ENCODE data around the gene F2R.
"Not testable (repeated sequence)": the region's sequence is repeated elsewhere in the genome, so short reads cannot be mapped to it uniquely, and the experiment has no call there.

The F2R gene

DNA sequence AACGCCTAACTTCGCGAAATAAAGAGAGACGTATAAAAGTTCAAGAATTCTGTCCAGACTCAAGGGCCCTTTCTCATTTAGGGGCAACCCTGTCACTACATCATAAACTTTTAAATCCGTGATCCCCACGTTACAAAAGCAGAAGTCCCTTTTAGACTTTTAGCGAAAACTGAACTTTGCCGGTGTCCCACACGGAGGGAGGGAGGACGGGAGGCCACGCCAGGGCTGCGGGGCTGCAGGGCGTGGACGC, 515 bp upstream of the F2R start:
- in situ Hi-C loops (cut with HindIII; ENCODE audit: low pct_ligation_motif_present, low pct_unique_long_range_greater_than_20kb, low sequenced_read_pairs) = no loop called here
- DNase-seq = peak; percentile 5

DNA sequence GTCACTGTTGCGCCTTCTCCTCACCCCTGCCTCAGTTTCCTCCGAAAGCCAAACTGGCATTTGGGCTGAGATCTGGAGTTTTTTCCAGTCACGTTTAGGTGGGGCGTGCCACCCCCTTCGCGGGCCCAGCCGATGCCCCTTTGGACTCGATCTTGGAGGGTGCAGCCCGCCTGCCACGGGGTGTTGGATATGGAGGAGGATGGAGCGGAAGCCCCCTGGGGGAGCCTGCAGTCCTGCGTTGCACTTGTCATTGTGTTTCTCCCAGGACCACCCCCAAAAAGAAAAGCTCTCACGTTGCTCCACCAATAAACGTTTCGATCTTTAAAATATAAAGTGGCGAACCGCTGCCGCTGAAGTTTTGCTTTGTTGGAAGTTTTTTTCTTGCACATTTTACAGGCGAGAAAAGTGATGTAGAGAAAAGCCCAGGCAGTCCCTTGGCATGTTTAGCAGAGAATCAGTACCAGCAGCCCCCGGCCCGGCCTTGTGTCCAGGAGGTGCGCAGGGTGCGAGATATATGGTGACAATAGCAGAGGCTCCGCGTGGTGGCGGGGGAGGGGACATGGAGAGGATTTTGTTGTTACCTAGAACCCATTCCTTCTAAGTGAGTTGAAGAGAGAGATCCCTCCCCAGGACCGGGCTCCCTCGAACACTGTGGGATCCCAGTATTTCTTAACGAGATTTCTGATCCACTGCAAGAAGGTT, 681 bp downstream of the F2R start:
- in situ Hi-C loops (cut with HindIII; ENCODE audit: low pct_ligation_motif_present, low pct_unique_long_range_greater_than_20kb, low sequenced_read_pairs) = no loop called here
- DNase-seq = no peak

- in situ Hi-C loops (cut with HindIII; ENCODE audit: low pct_ligation_motif_present, low pct_unique_long_range_greater_than_20kb, low sequenced_read_pairs) = no loop called here
These were observed 1.5 kb downstream of the F2R start for GRCh38 chr5:76717222-76718083.

DNA sequence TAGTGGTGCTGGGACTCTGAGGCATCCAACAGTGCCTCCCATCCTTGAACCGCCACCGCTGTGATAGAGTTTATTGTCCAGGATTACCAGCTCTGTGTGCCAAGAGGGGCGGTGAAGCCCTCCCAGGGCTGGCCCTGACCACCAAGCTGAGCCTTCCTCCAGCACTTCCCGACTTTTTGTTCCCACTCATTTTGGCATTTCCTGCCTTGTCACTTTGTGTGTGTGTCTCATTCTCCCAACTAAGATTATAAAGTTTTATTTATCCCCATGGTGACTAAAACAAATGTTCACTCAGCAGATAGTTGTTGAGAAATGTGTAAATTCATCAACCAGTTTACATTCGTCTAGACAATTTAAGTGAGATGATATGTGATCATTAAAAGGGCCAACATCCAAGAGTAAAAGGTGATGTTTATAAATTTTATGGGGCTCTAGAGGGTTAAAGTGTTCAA, 2.5 kb downstream of the F2R start:
- no peak for DNase-seq
- in situ Hi-C loops (cut with HindIII; ENCODE audit: low pct_ligation_motif_present, low pct_unique_long_range_greater_than_20kb, low sequenced_read_pairs) = no loop called here

More at GRCh38 chr5:76717222-76718083, 1.5 kb downstream of the F2R start:
- no peak for DNase-seq

DNA sequence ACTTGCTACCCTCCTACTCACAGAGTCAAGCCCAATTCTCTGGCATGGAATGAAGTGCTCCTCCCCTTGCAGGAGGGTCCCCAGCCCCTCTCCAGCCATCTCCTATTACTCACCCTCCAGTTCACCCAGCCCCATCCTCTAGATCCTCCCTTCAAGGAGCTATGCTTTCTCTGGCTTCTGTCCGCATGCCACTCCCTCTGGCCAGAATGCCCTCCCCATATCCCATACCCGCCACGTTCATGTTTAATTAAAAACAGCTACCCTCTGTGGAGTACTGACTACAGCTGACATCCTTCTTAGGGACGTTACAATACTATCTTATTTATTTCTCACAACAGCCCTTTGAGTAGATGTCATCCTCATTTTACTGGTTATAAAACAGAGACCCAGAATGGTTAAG, 3.0 kb downstream of the F2R start:
- no peak for DNase-seq
- in situ Hi-C loops (cut with HindIII; ENCODE audit: low pct_ligation_motif_present, low pct_unique_long_range_greater_than_20kb, low sequenced_read_pairs) = no loop called here

DNA sequence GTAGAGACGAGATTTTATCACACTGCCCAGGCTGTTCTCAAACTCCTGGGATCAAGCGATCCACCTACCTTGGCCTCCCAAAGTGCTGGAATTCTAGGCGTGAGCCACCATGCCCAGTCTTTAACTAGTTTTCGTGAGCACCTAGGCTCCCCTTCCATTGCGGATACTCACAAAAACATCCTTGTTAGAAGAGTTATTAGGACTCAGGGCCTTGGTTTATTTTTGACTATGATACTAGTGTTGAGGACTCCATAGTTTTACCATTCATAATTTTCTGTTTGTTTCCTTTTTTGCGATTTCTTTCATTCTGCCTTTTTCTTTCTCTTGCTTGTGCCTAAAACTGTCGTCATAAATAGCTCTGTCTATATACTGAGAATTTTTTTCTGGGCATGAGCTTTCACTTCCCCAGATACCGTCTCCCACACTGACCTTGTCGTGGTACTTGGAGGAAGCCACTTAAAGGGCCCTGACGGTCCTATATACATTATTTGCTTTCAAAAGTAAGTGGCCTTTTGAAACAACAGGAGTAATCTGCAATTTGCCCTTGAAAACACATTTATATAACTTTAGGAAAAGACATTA, 5.2 kb downstream of the F2R start:
- DNase-seq = no peak
- in situ Hi-C loops (cut with HindIII; ENCODE audit: low pct_ligation_motif_present, low pct_unique_long_range_greater_than_20kb, low sequenced_read_pairs) = no loop called here

DNA sequence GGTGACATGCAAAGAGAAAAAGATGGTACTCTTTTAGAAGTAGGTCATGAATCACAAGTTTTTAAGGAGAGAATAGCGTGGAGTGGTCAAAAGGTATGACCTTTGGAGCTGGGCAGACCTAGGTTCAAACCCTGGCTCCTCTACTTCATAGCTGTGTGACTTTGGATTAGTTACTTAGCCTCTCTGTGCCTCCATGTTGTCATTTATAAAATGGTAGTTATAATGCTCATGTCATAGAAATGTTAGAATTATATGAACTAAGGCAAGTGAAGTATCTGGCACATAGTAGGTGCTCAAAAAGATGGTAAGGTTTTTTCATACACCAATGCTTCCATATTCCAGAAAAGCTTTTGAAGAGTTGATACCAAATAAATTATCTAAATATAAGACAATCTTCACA, 7.3 kb downstream of the F2R start:
- DNase-seq = no peak
- in situ Hi-C loops (cut with HindIII; ENCODE audit: low pct_ligation_motif_present, low pct_unique_long_range_greater_than_20kb, low sequenced_read_pairs) = no loop called here

GRCh38 chr5:76723906-76724305, 8.0 kb downstream of the F2R start:
- in situ Hi-C loops (cut with HindIII; ENCODE audit: low pct_ligation_motif_present, low pct_unique_long_range_greater_than_20kb, low sequenced_read_pairs) = no loop called here
- DNase-seq = no peak

- in situ Hi-C loops (cut with HindIII; ENCODE audit: low pct_ligation_motif_present, low pct_unique_long_range_greater_than_20kb, low sequenced_read_pairs) = no loop called here
These were observed 8.9 kb downstream of the F2R start for GRCh38 chr5:76724871-76725270.

DNA sequence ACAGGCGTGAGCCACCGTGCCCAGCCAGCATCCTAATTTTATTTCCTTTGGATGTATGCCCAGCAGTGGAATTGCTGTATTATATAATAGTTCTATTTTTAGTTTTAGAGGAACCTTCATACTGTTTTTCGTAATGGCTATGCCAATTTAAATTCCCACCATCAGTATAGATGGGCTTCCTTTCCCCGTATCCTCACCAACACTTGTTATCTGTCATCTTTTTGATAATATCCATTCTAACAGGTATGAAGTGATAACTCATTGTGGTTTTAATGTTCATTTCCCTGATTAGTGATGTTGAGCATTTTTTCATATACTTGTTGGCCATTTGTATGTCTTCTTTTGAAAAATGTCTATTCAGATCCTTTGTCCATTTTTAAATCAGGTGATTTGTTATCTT, 13.0 kb downstream of the F2R start:
- in situ Hi-C loops (cut with HindIII; ENCODE audit: low pct_ligation_motif_present, low pct_unique_long_range_greater_than_20kb, low sequenced_read_pairs) = no loop called here
- no peak for DNase-seq

More at GRCh38 chr5:76724871-76725270, 8.9 kb downstream of the F2R start:
- no peak for DNase-seq

DNA sequence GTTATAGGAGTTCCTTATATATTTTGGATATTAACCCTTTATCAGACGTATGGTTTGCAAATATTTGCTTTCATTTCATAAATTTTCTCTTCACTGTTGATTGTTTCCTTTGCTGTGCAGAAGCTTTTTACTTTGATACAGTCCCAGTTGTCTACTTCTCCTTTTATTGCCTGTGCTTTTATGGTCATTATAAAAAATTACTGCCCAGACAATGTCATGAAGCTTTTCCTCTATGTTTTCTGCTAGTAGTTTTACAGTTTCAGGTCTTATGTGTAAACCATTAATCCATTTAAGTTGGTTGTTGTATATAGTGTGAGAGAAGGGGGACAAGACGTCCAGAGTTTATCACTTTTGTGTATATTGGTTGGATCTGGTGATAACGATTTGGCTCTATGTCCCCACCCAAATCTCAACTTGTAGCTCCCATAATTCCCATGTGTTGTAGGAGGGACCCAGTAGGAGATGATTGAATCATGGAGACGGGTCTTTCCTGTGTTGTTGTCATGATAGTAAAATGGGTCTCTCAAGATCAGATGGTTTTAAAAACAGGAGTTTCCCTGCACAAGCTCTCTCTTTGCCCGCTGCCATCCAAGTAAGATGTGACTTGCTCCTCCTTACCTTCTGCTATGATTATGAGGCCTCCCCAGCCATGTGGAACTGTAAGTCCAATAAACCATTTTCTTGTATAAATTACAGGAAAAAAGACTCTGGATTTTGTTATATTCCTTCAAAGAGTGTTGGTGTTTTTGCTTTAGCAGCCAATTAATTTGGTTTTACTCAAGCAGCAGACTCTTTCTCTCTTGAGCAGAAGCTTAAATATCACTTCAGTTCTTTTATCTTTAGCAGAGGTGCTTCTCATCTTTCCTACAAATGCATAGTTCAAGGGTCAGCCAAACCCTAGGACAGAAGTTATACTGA, 13.7 kb downstream of the F2R start:
- in situ Hi-C loops (cut with HindIII; ENCODE audit: low pct_ligation_motif_present, low pct_unique_long_range_greater_than_20kb, low sequenced_read_pairs) = no loop called here

GRCh38 chr5:76732405-76733048, 16.6 kb downstream of the F2R start:
- in situ Hi-C loops (cut with HindIII; ENCODE audit: low pct_ligation_motif_present, low pct_unique_long_range_greater_than_20kb, low sequenced_read_pairs) = no loop called here
- no peak for DNase-seq

More for the DNA sequence above, 13.7 kb downstream of the F2R start:
- no peak for DNase-seq

- in situ Hi-C loops (cut with HindIII; ENCODE audit: low pct_ligation_motif_present, low pct_unique_long_range_greater_than_20kb, low sequenced_read_pairs) = no loop called here
- no peak for DNase-seq
These were observed 17.1 kb downstream of the F2R start for GRCh38 chr5:76733049-76733417.

- DNase-seq = no peak
- in situ Hi-C loops (cut with HindIII; ENCODE audit: low pct_ligation_motif_present, low pct_unique_long_range_greater_than_20kb, low sequenced_read_pairs) = no loop called here
These were observed 20.0 kb downstream of the F2R start for GRCh38 chr5:76735762-76736545.

- in situ Hi-C loops (cut with HindIII; ENCODE audit: low pct_ligation_motif_present, low pct_unique_long_range_greater_than_20kb, low sequenced_read_pairs) = no loop called here
- no peak for DNase-seq
These were observed 21.0 kb downstream of the F2R start for GRCh38 chr5:76736679-76737556.

DNA sequence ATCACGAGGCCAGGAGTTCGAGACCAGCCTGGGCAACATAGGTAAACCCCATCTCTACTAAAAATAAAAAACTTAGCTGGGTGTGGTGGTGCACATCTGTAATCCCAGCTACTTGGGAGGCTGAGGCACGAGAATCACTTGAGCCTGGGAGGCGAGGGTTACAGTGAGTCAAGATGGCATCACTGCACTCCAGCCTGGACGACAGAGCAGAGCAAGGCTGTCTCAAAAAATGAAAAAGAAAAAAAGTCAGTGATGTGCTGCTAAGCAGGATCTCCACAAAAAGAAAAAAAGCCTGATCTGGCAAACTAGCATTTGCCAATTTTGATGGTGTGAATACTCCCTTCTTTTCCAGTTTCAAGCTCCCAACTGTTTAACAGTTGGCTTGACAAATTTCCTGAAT, 21.9 kb downstream of the F2R start:
- no peak for DNase-seq
- in situ Hi-C loops (cut with HindIII; ENCODE audit: low pct_ligation_motif_present, low pct_unique_long_range_greater_than_20kb, low sequenced_read_pairs) = no loop called here

GRCh38 chr5:76741506-76741905, 25.6 kb downstream of the F2R start:
- in situ Hi-C loops (cut with HindIII; ENCODE audit: low pct_ligation_motif_present, low pct_unique_long_range_greater_than_20kb, low sequenced_read_pairs); DNase-seq: not testable (repeated sequence)

Data from ACHN (cell line).